Colon (tissue), 2 donors: ENCODE measurements around the gene MISP3.

Experiments used
- FAIRE-seq: peaks from 2 replicates; lab custom pipeline; 2012; peaks lifted over from hg19 to GRCh38; lab: Jason Lieb, UNC
- donor health status: control.
- donor health status: control.

Gene MISP3

DNA sequence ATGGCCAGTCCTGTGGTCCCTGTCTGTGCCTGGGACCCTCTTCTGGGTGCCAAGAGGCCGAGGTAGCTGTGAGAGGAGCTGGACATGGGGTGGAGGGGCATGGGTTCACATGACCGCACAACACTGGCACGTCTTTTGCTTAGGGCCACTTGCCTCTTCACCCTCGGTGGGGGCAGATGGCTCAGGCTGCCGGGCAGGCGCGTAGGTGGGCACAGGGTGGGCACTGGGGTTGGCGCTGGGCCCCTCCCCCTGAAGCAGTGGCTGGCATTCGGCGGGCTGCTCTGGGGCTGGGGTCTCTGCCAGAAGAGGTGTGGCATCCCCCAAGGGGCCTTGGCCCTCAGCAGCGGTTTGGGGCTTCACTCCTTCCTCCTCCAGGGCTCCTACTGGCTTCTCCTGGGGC, 19.1 kb upstream of the MISP3 start:
- FAIRE-seq = no peak

DNA sequence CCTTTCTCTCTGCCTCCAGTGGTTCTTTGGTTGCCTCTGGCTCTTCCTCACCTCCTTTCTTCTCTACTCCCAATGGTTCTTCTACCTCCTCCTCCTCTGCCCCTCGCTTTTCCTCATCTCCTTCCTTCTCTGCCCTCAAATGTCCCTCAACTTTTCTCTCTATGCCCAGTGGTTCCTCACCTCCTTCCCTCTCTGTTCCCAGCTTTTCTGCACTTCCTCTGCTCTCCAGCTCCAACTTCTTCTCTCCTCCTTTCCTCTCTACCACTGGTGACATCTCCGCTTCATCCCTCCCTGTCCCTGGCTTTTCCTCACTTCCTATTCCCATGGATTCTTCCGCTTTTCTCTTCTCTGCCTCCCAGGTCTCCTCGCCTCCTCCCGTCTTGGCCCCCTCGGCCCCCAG, 18.5 kb upstream of the MISP3 start:
- no peak for FAIRE-seq

DNA sequence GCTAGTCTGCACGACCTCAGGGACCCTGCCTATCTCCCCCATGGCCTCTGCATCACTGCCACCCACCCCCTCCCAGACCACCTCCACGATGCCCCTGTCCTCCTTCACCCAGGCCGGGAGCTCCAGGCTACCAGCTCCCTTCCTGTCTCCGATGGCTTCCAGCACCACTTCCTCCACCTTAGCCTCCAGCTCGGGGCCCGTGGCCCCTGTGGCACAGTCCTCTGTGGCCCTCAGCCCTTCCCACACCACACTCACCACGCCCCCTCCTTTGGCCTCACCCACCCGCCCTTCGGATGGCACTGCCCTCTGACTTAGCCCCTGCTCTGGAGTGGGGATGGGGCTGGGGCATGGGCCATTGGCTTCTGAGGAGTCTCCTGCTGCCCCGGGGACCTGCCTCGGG, 17.9 kb upstream of the MISP3 start:
- no peak for FAIRE-seq

DNA sequence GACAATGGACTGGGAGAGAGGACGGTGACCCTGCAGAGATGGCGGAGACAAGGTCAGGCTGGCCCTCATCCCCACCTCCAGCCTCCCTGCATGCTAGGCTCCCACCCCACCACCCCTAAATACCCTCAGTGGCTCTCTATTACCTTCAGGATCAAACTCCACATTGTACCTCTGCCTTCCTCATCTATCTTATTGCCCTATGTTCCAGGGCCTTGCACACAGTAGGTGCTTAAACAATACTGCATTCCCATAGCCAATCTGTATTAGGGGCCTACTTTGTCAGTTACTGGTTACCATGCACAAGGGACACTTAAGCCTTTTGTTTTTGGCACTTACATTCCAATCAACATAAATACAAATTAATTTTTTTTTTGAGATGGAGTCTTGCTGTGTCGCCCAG, 17.2 kb upstream of the MISP3 start:
- no peak for FAIRE-seq

DNA sequence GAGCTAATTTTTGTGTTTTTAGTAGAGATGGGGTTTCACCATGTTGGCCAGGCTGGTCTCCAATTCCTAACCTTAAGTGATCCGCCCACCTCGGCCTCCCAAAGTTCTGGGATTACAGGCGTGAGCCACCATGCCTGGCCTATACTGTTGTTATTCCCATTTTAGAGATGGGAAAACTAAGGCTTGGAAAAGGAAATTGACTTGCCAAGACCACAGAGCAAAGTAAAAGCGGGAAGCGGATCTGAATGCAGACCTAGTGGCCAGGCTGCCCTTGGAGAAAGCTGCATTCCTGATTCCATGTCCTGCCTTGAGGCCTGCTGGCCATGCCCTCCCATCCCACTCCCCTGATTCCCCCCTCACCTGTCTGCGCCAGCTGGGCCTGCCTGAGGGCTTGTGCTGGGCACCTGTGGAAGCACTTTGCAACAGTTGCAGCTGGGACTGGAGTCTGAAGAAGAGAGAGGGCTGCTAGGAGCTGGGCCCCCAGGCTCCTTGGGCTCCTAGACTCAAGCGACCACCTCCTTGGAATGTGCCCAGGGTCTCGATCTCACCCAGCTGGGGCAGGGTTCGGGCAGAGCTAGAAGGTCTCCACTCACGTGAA, 16.4 kb upstream of the MISP3 start:
- no peak for FAIRE-seq

DNA sequence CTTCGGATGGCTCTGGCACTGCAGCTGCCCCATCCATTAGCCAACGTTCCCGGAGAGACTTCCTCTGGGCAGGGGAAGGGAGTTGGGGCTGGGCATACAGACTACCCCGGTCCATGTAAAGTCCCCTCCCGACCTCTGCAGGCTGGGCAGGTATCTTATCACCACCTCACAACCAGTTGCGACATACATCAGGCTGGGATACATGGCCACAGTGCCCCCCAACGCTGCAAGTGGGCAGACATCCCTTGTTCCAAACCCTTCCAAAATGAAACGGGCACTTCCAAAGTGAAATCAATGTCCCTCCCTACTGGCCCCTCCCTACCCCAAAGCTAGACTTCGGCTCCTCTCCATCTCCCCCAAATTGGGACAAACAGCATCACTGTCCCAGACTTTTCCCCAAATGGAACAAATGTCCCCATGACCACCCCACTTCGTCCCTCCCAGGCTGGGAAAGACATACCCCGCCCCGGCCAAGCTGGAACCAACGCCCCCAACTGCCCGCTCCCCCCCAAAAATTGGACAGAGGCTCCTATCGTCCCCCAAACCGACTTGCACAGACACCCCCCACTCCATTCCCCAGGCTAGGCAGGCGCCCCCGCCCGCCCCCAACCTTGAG, 15.7 kb upstream of the MISP3 start:
- no peak for FAIRE-seq

DNA sequence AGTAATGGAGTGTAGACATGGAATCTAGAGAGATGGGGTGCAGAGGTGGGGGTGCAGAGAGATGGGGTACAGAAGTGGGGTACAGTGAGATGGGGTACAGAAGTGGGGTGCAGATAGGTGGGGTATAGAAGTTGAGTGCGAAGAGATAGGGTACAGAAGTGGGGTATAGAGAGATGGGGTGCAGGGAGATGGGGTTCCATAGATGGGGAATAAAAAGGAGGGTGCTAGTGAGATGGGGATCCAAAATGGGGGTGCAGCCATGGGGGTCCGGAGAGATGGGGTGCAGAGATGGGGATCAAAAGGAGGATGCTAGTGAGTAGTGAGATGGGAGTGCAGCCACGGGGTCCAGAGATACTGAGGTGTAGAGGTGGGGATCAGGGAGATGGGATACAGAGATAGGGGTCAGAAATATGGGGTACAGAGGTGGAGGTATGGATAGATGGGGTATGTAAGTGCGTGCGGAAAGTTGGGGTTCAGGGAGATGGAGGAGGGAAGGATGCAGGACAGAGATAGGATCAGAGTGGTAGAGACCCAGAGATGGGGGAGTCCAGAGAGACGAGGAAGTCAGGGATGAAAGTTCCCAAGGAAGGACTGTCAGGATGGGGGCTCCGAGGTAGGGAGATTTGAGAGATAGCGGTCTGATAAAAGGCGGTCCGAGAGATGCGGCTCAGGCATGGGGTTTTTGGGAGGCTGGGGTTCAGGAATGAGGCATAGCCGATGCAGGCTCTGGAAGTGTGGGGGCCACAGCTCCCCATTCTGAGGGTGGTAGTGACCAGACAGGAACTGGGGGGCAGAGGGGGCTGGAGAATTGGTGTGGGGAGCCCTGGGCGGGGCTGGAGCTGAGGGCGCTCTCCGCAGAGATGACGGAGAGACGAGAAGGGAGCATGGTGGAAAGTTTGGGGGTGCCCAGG, 14.1 kb upstream of the MISP3 start:
- no peak for FAIRE-seq

DNA sequence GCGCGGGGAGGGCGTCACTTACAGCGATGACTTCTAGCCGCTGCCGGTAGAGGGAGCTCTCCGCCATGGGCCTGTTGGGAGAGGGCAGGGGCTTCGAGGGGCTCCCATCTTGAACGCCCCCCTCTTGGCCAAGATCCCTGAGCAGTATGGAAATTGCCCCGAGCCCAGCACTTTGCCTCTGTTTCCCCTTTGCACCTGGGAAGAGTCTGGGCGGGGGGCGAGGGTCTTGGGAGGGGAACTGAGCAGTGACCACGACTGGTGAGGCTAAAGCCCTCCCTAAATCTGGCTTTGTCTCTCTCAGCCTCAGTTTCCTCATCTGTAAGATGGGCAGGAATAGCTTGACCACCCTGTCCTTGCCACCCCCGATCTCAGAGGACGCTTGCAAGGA, 13.5 kb upstream of the MISP3 start:
- no peak for FAIRE-seq

DNA sequence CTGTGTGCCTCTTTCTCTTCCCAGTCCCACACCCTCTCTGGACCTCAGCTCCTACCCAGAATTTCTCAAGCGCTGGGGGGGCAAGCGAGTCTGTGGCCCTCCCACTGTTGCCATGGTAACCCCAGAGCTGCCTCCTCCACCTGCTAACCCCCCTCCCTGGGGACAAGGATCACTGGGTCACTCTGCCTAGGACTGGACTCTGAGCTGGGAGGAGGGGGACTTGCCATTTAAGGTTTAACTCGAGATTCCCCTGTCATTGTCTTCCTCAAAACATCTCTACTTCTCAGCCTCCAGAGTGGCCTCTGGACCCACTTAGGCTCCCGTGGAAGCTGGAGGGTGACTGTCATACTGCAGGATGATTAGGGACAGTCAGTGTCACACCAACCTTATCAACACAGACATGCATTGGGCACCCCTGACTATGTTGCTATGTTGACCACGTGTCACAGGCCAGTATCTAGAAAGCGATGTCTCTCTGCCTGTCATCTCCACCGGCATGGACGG, 12.9 kb upstream of the MISP3 start:
- FAIRE-seq = no peak

DNA sequence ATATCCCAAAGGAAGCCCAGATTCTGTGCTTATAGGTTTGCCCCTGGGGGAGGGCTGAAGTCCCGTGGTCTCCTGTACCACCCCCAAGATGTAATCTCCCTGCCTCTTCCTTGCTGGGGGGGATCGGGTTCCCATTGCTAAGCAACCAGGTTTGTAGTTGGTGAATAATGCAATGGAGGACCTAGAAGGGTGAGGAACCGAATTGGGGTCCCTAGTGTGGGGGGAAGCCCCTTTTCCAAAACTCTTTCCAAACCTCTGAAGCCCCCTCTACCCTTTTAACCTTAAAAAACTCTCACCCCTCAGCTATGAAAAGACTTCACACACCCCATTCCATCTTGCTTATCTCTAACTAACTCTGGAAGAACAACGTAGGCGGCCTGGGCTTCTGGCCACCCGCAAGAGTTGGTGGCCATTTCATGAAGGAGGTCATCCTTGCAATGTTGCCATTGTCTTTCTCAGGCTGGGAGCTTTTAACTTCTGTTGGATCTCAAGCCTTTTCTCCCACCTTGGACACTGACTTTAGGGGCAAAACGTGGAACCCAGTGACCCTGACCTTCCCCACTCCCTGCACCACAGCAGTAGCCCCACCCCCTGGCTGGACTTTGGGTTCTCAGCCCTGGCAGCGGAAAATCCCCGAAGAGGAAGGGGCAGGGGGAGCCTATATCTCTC, 11.4 kb upstream of the MISP3 start:
- FAIRE-seq = no peak

DNA sequence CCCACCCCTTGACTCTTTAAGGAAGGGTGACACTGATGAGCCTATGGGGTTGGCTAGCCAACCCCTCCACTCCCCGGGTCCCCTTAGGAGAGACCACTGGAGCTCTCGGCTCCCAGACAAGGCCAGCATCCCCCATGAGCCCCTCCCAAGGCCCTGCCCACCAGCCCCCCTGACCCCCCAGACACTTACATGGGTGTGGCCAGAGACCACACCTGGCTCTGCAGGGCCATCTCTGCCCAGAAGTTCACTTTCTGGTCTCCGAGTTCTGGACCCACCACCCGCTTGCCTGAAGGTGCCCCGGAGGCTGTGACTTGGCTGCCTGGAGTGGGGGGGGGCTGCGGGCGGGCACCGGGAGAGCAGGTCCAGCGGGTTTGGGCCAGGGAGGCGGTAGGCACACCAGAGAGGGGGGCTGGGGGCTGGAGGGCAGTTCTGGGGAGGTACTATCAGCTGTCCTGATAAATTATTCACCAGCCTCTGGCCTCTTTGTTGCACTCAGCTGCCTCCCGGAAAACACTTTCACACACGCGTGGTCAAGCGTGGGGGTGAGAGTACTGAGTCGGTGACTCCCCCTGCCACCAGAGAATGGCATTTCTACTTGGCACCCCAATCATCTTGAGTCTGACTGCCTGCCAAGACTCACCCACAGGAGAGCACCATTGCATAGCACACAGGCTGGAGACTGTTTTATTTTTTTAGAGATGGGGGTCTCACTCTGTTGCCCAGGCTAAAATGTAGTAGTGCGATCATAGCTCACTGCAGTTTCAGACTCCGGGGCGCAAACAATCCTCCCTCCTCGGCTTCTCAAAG, 10.6 kb upstream of the MISP3 start, which contains the start of gene PALM3:
Gene PALM3 (minus strand): TSS at position 326 of the 807 bp plus-strand sequence. CDS start 96 bp downstream, at position 230.
- FAIRE-seq = no peak

DNA sequence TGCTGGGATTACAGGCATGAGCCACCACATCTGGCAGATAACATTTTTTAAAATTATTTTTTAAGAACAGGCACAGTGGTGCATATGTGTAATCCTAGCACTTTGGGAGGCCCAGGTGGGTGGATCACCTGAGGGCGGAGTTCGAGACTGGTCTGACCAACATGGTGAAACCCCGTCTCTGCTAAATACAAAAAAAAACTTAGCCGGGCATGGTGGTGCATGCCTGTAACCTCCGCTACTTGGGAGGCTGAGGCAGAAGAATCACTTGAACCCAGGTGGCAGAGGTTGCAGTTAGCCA, 10.1 kb upstream of the MISP3 start:
- FAIRE-seq = no peak

DNA sequence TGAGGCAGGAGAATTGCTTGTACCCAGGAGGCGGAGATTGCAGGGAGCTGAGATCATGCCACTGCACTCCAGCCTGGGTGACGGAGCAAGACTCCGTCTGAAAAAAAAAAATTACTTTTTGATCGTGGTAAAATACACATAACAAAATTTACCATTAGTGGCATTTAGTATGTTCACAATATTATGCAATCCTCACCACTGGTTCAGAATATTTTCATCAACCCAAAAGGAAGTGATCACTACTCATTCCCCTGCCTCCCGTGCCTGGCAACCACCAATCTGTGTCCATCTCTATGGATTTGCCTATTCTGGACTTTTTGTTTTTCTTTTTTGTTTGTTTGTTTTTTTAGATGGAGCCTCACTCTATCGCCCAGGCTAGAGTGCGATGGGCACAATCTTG, 9.5 kb upstream of the MISP3 start:
- no peak for FAIRE-seq

DNA sequence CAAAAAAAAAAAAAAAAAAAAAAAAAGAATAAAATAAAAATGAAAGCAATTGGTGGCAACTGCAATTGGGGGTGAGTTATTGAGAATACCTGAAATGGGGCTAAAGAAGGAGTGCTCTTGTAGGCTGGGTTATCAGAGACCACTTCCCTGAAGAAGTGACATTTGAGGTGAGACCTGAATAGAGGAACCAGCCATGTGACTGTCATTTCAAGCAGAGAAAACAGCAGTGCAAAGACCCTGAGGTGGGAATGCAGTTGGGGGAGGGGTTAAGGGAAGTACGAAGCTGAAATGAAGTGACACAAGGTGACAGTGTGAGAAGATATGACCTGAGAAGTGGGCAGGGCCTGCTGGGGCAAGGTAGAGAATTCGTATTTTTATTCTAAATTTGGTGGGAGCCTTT, 6.5 kb upstream of the MISP3 start:
- FAIRE-seq = no peak

DNA sequence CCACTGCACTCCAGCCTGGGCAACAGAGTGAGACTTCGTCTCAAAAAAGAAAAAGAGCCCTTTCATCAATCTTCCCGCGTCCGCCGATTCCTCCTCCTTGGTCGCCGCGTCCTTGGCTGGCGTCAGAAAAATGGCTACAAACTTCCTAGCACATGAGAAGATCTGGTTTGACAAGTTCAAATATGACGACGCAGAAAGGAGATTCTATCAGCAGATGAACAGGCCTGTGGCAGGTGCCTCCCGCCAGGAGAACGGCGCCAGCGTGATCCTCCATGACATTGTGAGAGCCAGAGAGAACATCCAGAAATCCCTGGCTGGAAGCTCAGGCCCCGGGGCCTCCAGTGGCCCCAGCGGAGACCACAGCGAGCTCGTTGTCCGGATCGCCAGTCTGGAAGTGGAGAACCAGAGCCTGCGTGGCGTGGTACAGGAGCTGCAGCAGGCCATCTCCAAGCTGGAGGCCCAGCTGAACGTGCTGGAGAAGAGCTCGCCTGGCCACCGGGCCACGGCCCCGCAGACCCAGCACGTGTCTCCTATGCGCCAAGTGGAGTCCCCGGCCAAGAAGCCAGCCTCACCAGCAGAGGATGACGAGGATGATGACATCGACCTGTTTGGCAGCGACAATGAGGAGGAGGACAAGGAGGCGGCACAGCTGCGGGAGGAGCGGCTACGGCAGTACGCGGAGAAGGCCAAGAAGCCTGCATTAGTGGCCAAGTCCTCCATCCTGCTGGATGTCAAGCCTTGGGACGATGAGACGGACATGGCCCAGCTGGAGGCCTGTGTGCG, 2.1 kb upstream of the MISP3 start:
- FAIRE-seq = no peak

DNA sequence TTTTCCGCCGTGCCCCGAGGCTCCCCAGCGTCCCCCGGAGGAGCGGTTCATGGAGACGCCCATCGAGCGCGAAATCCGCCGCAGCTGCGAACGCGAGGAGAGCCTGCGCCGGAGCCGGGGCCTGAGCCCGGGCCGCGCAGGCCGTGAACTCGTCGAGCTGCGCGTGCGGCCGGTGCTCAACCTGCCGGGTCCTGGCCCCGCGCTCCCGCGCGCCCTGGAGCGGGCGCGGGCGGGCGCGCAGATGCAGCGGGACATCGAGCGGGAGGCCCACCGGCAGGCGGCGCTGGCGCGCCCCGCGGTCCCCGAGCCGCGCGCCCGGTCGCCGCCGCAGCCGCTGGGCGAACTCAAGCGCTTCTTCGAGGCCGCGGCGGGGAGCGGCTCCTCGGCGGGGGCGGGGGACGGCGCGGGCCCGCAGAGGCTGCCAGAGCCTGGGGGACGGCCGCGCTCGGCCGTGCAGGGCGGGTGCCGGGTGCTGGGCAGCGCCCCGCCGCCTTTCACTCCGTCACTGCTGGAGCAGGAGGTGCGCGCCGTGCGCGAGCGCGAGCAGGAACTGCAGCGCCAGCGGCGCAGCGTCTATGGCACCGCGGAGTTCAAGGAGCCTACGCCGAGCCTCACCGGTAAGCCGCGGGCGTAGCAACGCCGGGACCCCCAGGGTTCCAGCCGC, 807 bp downstream of the MISP3 start:
- FAIRE-seq = no peak

DNA sequence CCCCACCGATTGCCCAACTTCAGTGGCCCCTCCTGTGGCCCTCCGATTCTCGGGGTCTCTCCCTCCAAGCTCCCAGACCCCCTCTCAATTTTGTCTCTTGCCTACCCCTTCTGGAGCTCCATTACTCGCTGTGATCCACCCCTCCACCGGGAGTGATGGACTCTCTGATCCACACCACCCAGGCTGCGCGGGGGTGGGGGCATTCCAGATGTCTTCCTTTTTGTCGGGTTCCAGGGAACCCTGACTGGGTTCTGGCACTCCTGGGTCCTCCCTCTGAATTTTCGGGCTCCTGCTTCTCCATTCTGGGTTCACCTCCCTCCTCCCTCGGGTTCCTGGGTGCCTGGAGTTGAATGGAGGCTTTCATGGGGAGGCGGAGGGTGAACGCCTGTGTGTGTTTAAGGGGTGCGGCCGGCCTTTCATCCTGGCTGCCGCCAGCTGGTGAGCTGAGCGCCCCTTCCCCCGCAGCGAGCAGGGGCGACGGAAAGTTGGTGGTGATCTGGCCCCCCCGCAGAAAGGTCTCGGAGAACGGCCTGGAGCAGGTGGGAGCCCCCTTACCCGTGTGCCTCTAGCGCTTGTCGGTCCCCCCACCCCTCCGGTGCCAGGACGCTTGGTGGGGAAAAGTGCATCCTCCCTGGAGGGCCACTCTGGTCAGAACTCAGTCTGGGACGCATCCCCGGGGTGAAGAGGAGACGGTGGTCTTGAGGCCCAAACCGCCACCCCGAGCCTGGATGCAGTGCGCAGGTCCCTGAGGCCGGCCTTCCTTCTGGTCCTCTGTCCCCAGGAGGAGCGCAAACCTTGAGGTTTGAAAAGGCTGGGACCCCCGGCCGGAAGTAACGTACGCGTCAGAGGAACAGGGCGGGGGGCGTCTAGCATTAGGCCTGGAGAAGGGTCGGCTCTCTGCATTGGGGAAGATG, 1.6 kb downstream of the MISP3 start:
- FAIRE-seq = no peak

DNA sequence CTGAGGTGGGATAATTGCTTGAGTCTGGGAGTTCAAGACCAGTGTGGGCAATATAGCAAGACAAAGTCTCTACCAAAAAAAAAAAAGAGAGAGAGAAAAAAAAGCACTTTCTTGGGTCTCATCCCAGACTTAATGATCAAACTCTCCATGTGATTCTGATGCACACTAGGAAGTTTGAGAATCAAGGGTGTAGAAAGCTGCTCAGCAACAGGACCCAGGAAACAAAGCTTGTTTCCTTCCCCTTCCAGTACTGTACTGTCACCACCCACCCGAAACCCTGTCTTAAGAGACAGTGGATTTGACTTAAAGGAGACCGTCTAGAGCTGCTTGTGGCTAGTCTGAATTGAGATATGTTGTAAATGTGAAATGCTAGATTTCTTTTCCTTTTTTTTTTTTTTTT, 5.8 kb downstream of the MISP3 start:
- FAIRE-seq = no peak
